ENCODE measurements around the gene BAZ1A.

DNA sequence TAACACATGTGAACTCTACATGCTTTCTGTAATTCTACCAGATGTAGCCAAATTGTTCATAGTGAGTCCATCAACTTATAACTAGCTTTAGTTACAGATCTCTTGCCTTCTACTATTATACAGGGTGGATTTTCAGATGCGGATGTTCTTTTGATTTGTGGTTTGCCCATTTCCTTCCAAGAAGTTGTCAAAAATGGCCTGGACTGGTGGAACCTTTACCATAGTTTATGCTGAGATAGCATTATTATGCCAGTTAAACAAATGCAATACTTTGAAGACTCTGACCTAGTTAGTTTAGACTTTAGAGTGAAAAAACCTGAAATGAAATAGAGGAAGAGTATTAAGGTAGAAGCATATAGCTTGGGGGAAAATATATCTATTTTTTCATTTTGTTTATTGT, 133.3 kb downstream of the BAZ1A start:
- TF ChIP-seq, protein P1, sequence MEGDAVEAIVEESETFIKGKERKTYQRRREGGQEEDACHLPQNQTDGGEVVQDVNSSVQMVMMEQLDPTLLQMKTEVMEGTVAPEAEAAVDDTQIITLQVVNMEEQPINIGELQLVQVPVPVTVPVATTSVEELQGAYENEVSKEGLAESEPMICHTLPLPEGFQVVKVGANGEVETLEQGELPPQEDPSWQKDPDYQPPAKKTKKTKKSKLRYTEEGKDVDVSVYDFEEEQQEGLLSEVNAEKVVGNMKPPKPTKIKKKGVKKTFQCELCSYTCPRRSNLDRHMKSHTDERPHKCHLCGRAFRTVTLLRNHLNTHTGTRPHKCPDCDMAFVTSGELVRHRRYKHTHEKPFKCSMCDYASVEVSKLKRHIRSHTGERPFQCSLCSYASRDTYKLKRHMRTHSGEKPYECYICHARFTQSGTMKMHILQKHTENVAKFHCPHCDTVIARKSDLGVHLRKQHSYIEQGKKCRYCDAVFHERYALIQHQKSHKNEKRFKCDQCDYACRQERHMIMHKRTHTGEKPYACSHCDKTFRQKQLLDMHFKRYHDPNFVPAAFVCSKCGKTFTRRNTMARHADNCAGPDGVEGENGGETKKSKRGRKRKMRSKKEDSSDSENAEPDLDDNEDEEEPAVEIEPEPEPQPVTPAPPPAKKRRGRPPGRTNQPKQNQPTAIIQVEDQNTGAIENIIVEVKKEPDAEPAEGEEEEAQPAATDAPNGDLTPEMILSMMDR (IDR thresholded peaks at IDR 0.05), result no peak
- no peak for TF ChIP-seq POLR2AphosphoS5 (IDR thresholded peaks at IDR 0.05)
